H9 (cell line): ENCODE measurements around the gene ROBO1. TPM values are rescaled to one million over a fixed set of nuclear protein-coding genes. Genes with fewer than 3 reads are reported as not detected.
"Not testable (repeated sequence)": the region's sequence is repeated elsewhere in the genome, so short reads cannot be mapped to it uniquely, and the experiment has no call there.

Experiments
- DNase-seq: peaks from one replicate; pipeline ENCODE4 v3.0.0-alpha.2; 2017
- H2AFZ ChIP-seq: one replicate; pipeline ENCODE4 v1.6.1; 2013; ENCODE audit warnings: mild to moderate bottlenecking, low read length, control low read depth, moderate library complexity
- H2AK5ac ChIP-seq: 2 replicates; pipeline ENCODE4 v1.6.1; 2013; ENCODE audit warnings: low read length, control low read depth, mixed read lengths; ENCODE audit not compliant: insufficient read length
- H2BK120ac ChIP-seq: one replicate; pipeline ENCODE4 v1.6.1; 2013; ENCODE audit warnings: low read depth, mild to moderate bottlenecking, low read length, control low read depth, inconsistent platforms; ENCODE audit not compliant: poor library complexity, severe bottlenecking
- H2BK12ac ChIP-seq: 2 replicates; pipeline ENCODE4 v1.6.1; 2013; ENCODE audit warnings: low read length, control low read depth, mixed read lengths, low read depth; ENCODE audit not compliant: insufficient read length
- H2BK15ac ChIP-seq: 2 replicates; pipeline ENCODE4 v1.6.1; 2013; ENCODE audit warnings: low read depth, low read length, control low read depth
- H2BK20ac ChIP-seq: one replicate; pipeline ENCODE4 v1.6.1; 2013; ENCODE audit warnings: low read depth, mild to moderate bottlenecking, low read length, control low read depth, inconsistent platforms; ENCODE audit not compliant: poor library complexity, severe bottlenecking
- H2BK5ac ChIP-seq: 2 replicates; pipeline ENCODE4 v1.6.1; 2013; ENCODE audit warnings: low read length, control low read depth, mixed read lengths; ENCODE audit not compliant: insufficient read length
- H3K14ac ChIP-seq: 2 replicates; pipeline ENCODE4 v1.6.1; 2013; ENCODE audit warnings: low read length, control low read depth; ENCODE audit not compliant: insufficient read depth
- H3K18ac ChIP-seq: 2 replicates; pipeline ENCODE4 v1.6.1; 2013; ENCODE audit warnings: low read depth, mild to moderate bottlenecking, mixed read lengths, low read length, control low read depth; ENCODE audit not compliant: insufficient read length
- H3K23ac ChIP-seq: 2 replicates; pipeline ENCODE4 v1.6.1; 2013; ENCODE audit warnings: low read length, control low read depth, mixed read lengths, low read depth; ENCODE audit not compliant: insufficient read length
- H3K23me2 ChIP-seq: 2 replicates; pipeline ENCODE4 v1.6.1; 2013; ENCODE audit warnings: low read depth, mild to moderate bottlenecking, mixed read lengths, low read length, control low read depth; ENCODE audit not compliant: insufficient read length, poor library complexity, severe bottlenecking
- H3K27ac ChIP-seq: 2 replicates; pipeline ENCODE4 v1.5.1; 2013; ENCODE audit warnings: low read length, control low read depth, mixed read lengths, low read depth; ENCODE audit not compliant: insufficient read length
- H3K27me3 ChIP-seq: 2 replicates; pipeline ENCODE4 v1.6.1; 2013; ENCODE audit warnings: low read length, control low read depth, inconsistent platforms; ENCODE audit not compliant: insufficient read depth
- H3K4ac ChIP-seq: 2 replicates; pipeline ENCODE4 v1.6.1; 2013; ENCODE audit warnings: low read depth, mild to moderate bottlenecking, control low read depth, inconsistent platforms, low read length, moderate library complexity
- H3K4me1 ChIP-seq: 2 replicates; pipeline ENCODE4 v1.6.1; 2013; ENCODE audit warnings: low read length, control low read depth, inconsistent platforms; ENCODE audit not compliant: insufficient read depth
- H3K4me2 ChIP-seq: 2 replicates; pipeline ENCODE4 v1.6.1; 2013; ENCODE audit warnings: low read length, control low read depth, mixed read lengths; ENCODE audit not compliant: insufficient read length, insufficient read depth
- H3K56ac ChIP-seq: 2 replicates; pipeline ENCODE4 v1.6.1; 2013; ENCODE audit warnings: low read depth, mild to moderate bottlenecking, mixed read lengths, low read length, control low read depth; ENCODE audit not compliant: insufficient read length
- H3K79me1 ChIP-seq: 2 replicates; pipeline ENCODE4 v1.6.1; 2013; ENCODE audit warnings: low read depth, mild to moderate bottlenecking, moderate library complexity, low read length, control low read depth, inconsistent platforms; ENCODE audit not compliant: insufficient read depth, poor library complexity, severe bottlenecking
- H3K79me2 ChIP-seq: 2 replicates; pipeline ENCODE4 v1.6.1; 2013; ENCODE audit warnings: low read length, control low read depth, inconsistent platforms; ENCODE audit not compliant: insufficient read depth
- H3K9ac ChIP-seq: 2 replicates; pipeline ENCODE4 v1.6.1; 2013; ENCODE audit warnings: low read length, control low read depth, mixed read lengths; ENCODE audit not compliant: insufficient read length; ENCODE audit errors: extremely low read depth
- H3K9me3 ChIP-seq: one replicate; pipeline ENCODE4 v1.6.1; 2013; ENCODE audit warnings: low read depth, low read length, inconsistent platforms; ENCODE audit not compliant: control insufficient read depth
- H3T11ph ChIP-seq: one replicate; pipeline ENCODE4 v1.6.1; 2013; ENCODE audit warnings: mild to moderate bottlenecking, low read length, control low read depth, inconsistent platforms
- H4K20me1 ChIP-seq: one replicate; pipeline ENCODE4 v1.6.1; 2013; ENCODE audit not compliant: control insufficient read depth, insufficient read length, insufficient read depth
- H4K5ac ChIP-seq: 2 replicates; pipeline ENCODE4 v1.6.1; 2013; ENCODE audit warnings: low read depth, mild to moderate bottlenecking, mixed read lengths, low read length, control low read depth; ENCODE audit not compliant: insufficient read length
- H4K8ac ChIP-seq: replicated peaks from 2 replicates; pipeline ENCODE4 v1.6.1; 2013; ENCODE audit warnings: low read length, control low read depth, mixed read lengths, low read depth; ENCODE audit not compliant: insufficient read length
- H4K91ac ChIP-seq: 2 replicates; pipeline ENCODE4 v1.6.1; 2013; ENCODE audit warnings: low read depth, mild to moderate bottlenecking, moderate library complexity, mixed read lengths, low read length, control low read depth; ENCODE audit not compliant: insufficient read length
- H3K27ac Mint-ChIP-seq, 3 experiments: 2 replicates in 2 of 3; 3 replicates in 1 of 3; pipeline ENCODE4 v1.8.0; 2020 to 2021; ENCODE audit warnings: mixed read lengths in 3 of 3, mild to moderate bottlenecking in 1 of 3, moderate library complexity in 1 of 3
- H3K27me3 Mint-ChIP-seq: 2 replicates; pipeline ENCODE4 v1.8.0; 2021; ENCODE audit warnings: low read depth, mild to moderate bottlenecking, moderate library complexity, mixed read lengths
- H3K36me3 Mint-ChIP-seq, 3 experiments: 2 replicates in 2 of 3; 3 replicates in 1 of 3; pipeline ENCODE4 v1.8.0; 2020 to 2021; ENCODE audit warnings: low read depth in 3 of 3, mixed read lengths in 3 of 3; ENCODE audit not compliant: insufficient read depth in 1 of 3
- H3K4me1 Mint-ChIP-seq, 2 experiments: 2 replicates each; pipeline ENCODE4 v1.8.0; 2020; ENCODE audit warnings: mixed read lengths in 2 of 2
- H3K4me3 Mint-ChIP-seq, 2 experiments: 2 replicates in 1 of 2; 3 replicates in 1 of 2; pipeline ENCODE4 v1.8.0; 2020 to 2021; ENCODE audit warnings: mild to moderate bottlenecking in 2 of 2, mixed read lengths in 2 of 2, moderate library complexity in 1 of 2
- H3K9me3 Mint-ChIP-seq, 2 experiments: 2 replicates in 1 of 2; 3 replicates in 1 of 2; pipeline ENCODE4 v1.8.0; 2020; ENCODE audit warnings: mild to moderate bottlenecking in 2 of 2, mixed read lengths in 2 of 2, moderate library complexity in 1 of 2
- CTCF ChIP-seq: fragments of 200-600 bp; sonication (generic); conservative IDR thresholded peaks from 3 replicates; pipeline ENCODE4 v1.8.0; 2021; ENCODE audit warnings: antibody characterized with exemption, mild to moderate bottlenecking
- WGBS: extraction: QIAGEN DNeasy Blood & Tissue Kit; methylation state at CpG from one replicate; pipeline ENCODE4 v1.1.7; 2013; ENCODE audit warnings: missing lambda C conversion rate, low lambda C conversion rate, mixed read lengths; ENCODE audit not compliant: insufficient read length; ENCODE audit errors: extremely low coverage; 5-methylcytosine and 5-hydroxymethylcytosine counted together
- total RNA-seq: library from RNA; stranded (reverse); gene quantifications from 2 replicates; pipeline ENCODE4 v1.2.1, GENCODE V29; 2021

ROBO1 gene
- total RNA-seq, 1 experiment from 2014 or later = 62.7 TPM

DNA sequence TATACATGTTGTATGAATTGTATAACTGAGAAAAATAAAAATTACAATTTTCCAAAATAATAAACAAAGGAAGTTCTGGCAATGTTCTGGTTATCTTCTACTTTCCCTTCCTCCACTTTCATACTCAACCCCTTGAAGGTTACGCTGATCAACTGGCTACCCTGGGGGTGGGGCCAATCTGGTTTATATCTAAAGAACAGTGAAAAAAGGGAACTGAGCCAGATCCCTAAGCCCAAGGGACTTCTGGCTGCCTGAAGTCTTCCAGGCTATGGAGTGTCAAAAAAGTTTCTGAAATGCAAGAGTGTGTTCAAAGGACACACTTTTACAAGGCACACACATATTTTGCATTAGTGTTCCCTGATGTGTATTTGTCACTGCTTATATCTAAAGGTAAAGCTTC lies 591.9 kb downstream of the ROBO1 start:
- Mint-ChIP-seq H3K36me3 (peaks cover 0 to 5% (median 0%) of the 10 kb centered on the region in 3 experiments; a peak in 1 of 7 replicates), H3K4me1 (peaks cover 15 to 25% of the 10 kb centered on the region in 2 experiments), H3K4me3 (no peak overlapping the region), H3K27ac (no peak overlapping the region), H3K27me3 (no peaks in the 10 kb centered on the region), H3K9me3 (no peaks in the 10 kb centered on the region)
- H2BK20ac ChIP-seq = no peak overlapping the region
- no peaks in the 10 kb centered on the region for H3K27me3 ChIP-seq
- H4K8ac ChIP-seq = no peak overlapping the region
- H3K18ac ChIP-seq = no peak overlapping the region
- no peak overlapping the region for H4K5ac ChIP-seq
- no peaks in the 10 kb centered on the region for H4K20me1 ChIP-seq
- H3K9me3 ChIP-seq = no peaks in the 10 kb centered on the region
- WGBS = no CpG with 5 or more reads among the region's 1 CpG
- H3K9ac ChIP-seq = no peak overlapping the region
- no peak overlapping the region for H2BK120ac ChIP-seq
- H3K23me2 ChIP-seq = no peaks in the 10 kb centered on the region
- no peak overlapping the region for H3T11ph ChIP-seq
- H3K79me1 ChIP-seq = no peaks in the 10 kb centered on the region
- no peak overlapping the region for H3K4me2 ChIP-seq
- H4K91ac ChIP-seq = no peak overlapping the region
- H2AFZ ChIP-seq = no peak overlapping the region
- no peak overlapping the region for H3K14ac ChIP-seq
- H3K4ac ChIP-seq = no peak overlapping the region
- H2AK5ac ChIP-seq = no peak overlapping the region
- no peak overlapping the region for H2BK5ac ChIP-seq
- H3K4me1 ChIP-seq = peaks cover 2% of the 10 kb centered on the region; the same call in 1 of the 2 replicates
- no peak overlapping the region for H3K56ac ChIP-seq
- no peak overlapping the region for H2BK15ac ChIP-seq
- H3K23ac ChIP-seq = no peak overlapping the region
- no peak for TF ChIP-seq CTCF
- no peaks in the 10 kb centered on the region for H3K79me2 ChIP-seq
- DNase-seq = no peak
- no peak overlapping the region for H2BK12ac ChIP-seq
- H3K27ac ChIP-seq = no peak overlapping the region

DNA sequence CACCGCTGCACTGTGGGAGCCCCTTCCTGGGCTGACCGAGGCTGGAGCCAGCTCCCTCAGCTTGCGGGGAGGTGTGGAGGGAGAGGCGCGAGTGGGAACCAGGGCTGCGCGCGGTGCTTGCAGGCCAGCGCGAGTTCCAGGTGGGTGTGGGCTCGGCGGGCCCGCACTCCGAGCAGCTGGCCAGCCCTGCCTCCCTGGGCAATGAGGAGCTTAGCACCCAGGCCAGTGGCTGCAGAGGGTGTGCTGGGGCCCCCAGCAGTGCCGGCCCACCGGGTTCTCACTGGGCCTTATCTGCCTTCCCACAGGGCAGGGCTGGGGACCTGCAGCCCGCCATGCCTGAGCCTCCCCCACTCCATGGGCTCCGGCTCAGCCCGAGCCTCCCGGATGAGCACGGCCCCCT lies 594.5 kb downstream of the ROBO1 start:
- H4K20me1 ChIP-seq, H3K9me3 Mint-ChIP-seq, H3K14ac ChIP-seq, DNase-seq, H3K9ac ChIP-seq, H3K4me1 ChIP-seq, H2BK12ac ChIP-seq, H2BK5ac ChIP-seq, H2BK20ac ChIP-seq, H3K23ac ChIP-seq, H3K18ac ChIP-seq, H3K27ac Mint-ChIP-seq, H3K4ac ChIP-seq, H3T11ph ChIP-seq, H3K56ac ChIP-seq, H3K27me3 ChIP-seq, H3K79me2 ChIP-seq, H2AK5ac ChIP-seq, H2BK15ac ChIP-seq, H3K27me3 Mint-ChIP-seq, H3K27ac ChIP-seq, H3K4me2 ChIP-seq, H3K23me2 ChIP-seq, H3K79me1 ChIP-seq, H3K36me3 Mint-ChIP-seq, H4K8ac ChIP-seq, H3K9me3 ChIP-seq, H2BK120ac ChIP-seq, H3K4me3 Mint-ChIP-seq, H2AFZ ChIP-seq, H4K91ac ChIP-seq, H4K5ac ChIP-seq: not testable (repeated sequence)
- peaks cover 12 to 18% of the 10 kb centered on the region in 2 experiments for H3K4me1 Mint-ChIP-seq
- WGBS = no CpG with 5 or more reads among the region's 21 CpGs
